Epithelial cell of umbilical artery (primary cell): ENCODE data around the gene CLEC4G. TPM values are rescaled to one million over a fixed set of nuclear protein-coding genes. Genes with fewer than 3 reads are reported as not detected.

Experiments
- total RNA-seq: library from RNA; depleted of rRNA; stranded (reverse); fragments of >200 nt; gene quantifications from 2 replicates; pipeline ENCODE4 v1.2.3, GENCODE V29; 2014

Gene CLEC4G
- not detected in 2 replicates for total RNA-seq

GRCh38 chr19:7732045-7732444, at the start of gene CLEC4G:
Gene CLEC4G, minus strand, starts transcription at chr19:7732110. Its CDS starts 8 bp downstream, at chr19:7732102.

GRCh38 chr19:7762719-7763293, 30.9 kb upstream of the CLEC4G start, which contains the start of gene CLEC4M:
Gene CLEC4M, plus strand, starts transcription at chr19:7763243. Its CDS starts 24 bp downstream, at chr19:7763267.

GRCh38 chr19:7746903-7747884, 15.3 kb upstream of the CLEC4G start, which contains the start of gene CD209:
Gene CD209, minus strand, starts transcription at chr19:7747534. Its CDS starts 23 bp downstream, at chr19:7747511.

GRCh38 chr19:7701654-7702457, 30.1 kb downstream of the CLEC4G start, which contains the start of gene FCER2:
Gene FCER2, minus strand, starts transcription at chr19:7702131. Its CDS starts 2,371 bp downstream, at chr19:7699760.

GRCh38 chr19:7680606-7681339, 51.1 kb downstream of the CLEC4G start, which contains the start of gene TRAPPC5:
Gene TRAPPC5, plus strand, starts transcription at chr19:7680833. Its CDS starts 1,421 bp downstream, at chr19:7682254.

Other genes with a start within 250 kb of the CLEC4G start
- gene PEX11G, start 243.1 kb downstream of the CLEC4G start, total RNA-seq = 0.91 and 3.2 TPM in 2 replicates
- gene ZNF358, start 216.0 kb downstream of the CLEC4G start, total RNA-seq = 10.0 and 12.7 TPM in 2 replicates
- gene MCOLN1, start 209.5 kb downstream of the CLEC4G start, total RNA-seq = 1.3 and 3.0 TPM in 2 replicates
- gene PNPLA6, start 196.4 kb downstream of the CLEC4G start, total RNA-seq = 68.2 and 79.0 TPM in 2 replicates
- gene CAMSAP3, start 136.2 kb downstream of the CLEC4G start, total RNA-seq = under 0.01 TPM in 1 of 2 replicates, not detected in the other
- gene XAB2, start 102.6 kb downstream of the CLEC4G start, total RNA-seq = 22.4 and 23.7 TPM in 2 replicates
- gene PET100, start 102.3 kb downstream of the CLEC4G start, total RNA-seq = 7.3 and 41.3 TPM in 2 replicates
- not detected in 2 replicates for gene PCP2, start 98.4 kb downstream of the CLEC4G start, total RNA-seq
- gene STXBP2, start 95.0 kb downstream of the CLEC4G start, total RNA-seq = 18.8 and 31.5 TPM in 2 replicates
- gene RETN, start 63.1 kb downstream of the CLEC4G start, total RNA-seq = not detected in 2 replicates
- not detected in 2 replicates for gene MCEMP1, start 55.0 kb downstream of the CLEC4G start, total RNA-seq
- 77.8 and 89.3 TPM in 2 replicates for gene TRAPPC5, start 51.3 kb downstream of the CLEC4G start, total RNA-seq
- not detected in 2 replicates for gene FCER2, start 30.0 kb downstream of the CLEC4G start, total RNA-seq
- not detected in 2 replicates for gene CD209, start 15.4 kb upstream of the CLEC4G start, total RNA-seq
- 0.97 TPM in 1 of 2 replicates, not detected in the other for gene CLEC4M, start 31.1 kb upstream of the CLEC4G start, total RNA-seq
- gene EVI5L, start 98.1 kb upstream of the CLEC4G start, total RNA-seq = 8.8 and 11.0 TPM in 2 replicates
- gene PRR36, start 142.3 kb upstream of the CLEC4G start, total RNA-seq = not detected in 2 replicates
- 1.1 and 1.3 TPM in 2 replicates for gene LRRC8E, start 156.4 kb upstream of the CLEC4G start, total RNA-seq
- 8.4 and 11.6 TPM in 2 replicates for gene MAP2K7, start 171.8 kb upstream of the CLEC4G start, total RNA-seq
- 2.3 TPM in 1 of 2 replicates, not detected in the other for gene TGFBR3L, start 182.7 kb upstream of the CLEC4G start, total RNA-seq
- gene SNAPC2, start 188.2 kb upstream of the CLEC4G start, total RNA-seq = 16.3 and 22.7 TPM in 2 replicates
- gene CTXN1, start 194.0 kb upstream of the CLEC4G start, total RNA-seq = 4.1 and 12.3 TPM in 2 replicates
- 58.4 and 65.6 TPM in 2 replicates for gene TIMM44, start 211.6 kb upstream of the CLEC4G start, total RNA-seq